ENCODE measurements around the gene LYSMD4.

The LYSMD4 gene

DNA sequence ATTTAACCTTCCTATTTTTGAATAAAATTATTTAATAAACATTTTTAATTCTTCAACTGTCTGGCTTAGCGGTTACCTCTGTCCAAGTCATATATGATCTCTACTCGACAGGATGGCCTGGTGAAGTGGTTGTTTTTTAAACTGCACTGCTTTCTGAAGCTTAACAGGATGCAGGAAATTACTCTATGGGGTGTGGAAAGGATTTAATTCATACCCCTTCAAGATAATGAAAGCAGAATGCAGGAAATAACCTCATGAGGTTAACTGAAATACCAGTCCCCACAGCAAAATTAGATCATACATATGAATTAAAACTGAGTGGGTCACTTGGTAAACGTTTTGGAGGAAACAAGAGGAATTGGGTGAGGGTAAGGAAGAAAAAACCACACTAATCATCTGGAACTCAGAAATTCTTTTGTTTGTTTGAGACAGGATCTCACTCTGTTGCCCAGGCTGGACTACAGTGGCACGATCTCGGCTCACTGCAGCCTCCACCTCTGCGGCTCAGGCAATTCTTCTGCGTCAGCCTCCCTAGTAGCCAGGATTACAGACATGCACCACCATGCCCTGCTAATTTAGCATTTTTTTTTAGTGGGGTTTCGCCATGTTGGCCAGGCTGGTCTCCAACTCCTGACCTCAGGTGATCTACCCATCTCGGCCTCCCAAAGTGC is 50.1 kb downstream of the LYSMD4 start:
- H3K4me1 ChIP-seq (ENCODE audit: control insufficient read depth, insufficient read depth, low read length), result peaks cover 9% of the 10 kb centered on the region; the same call in 1 of the 2 replicates
- no peak overlapping the region for H3K4me3 ChIP-seq (ENCODE audit: low read depth, low read length)
- CTCF ChIA-PET, result interaction anchor here (0.9 to 2.1 kb wide), 2 partner anchors 11 to 21 kb away, joined by 4 to 10 read pairs; no protein-coding TSS in a partner anchor
- H3K9me3 ChIP-seq (ENCODE audit: control insufficient read depth, insufficient read depth, low read depth, low read length), result no peaks in the 10 kb centered on the region
- POLR2A ChIA-PET, result no interaction called here
- H3K36me3 ChIP-seq (ENCODE audit: control insufficient read depth in 2 of 2, insufficient read depth in 1 of 2, low read length in 2 of 2), result peaks cover 16 to 28% of the 10 kb centered on the region in 2 experiments
- no peak for TF ChIP-seq ZBTB10 (tag by site-specific recombination; IDR thresholded peaks at IDR 0.05)
- no peak for TF ChIP-seq ZNF280C (tag by site-specific recombination; IDR thresholded peaks at IDR 0.05)
- no peak for TF ChIP-seq SP3 (tag by site-specific recombination; IDR thresholded peaks at IDR 0.05)
- TF ChIP-seq ZNF433 (tag by site-specific recombination; IDR thresholded peaks at IDR 0.05; ENCODE audit: low read depth), result no peak
- no peak for TF ChIP-seq ZNF354C (tag by site-specific recombination; IDR thresholded peaks at IDR 0.05; ENCODE audit: borderline replicate concordance, low read depth)
- TF ChIP-seq, protein P1, sequence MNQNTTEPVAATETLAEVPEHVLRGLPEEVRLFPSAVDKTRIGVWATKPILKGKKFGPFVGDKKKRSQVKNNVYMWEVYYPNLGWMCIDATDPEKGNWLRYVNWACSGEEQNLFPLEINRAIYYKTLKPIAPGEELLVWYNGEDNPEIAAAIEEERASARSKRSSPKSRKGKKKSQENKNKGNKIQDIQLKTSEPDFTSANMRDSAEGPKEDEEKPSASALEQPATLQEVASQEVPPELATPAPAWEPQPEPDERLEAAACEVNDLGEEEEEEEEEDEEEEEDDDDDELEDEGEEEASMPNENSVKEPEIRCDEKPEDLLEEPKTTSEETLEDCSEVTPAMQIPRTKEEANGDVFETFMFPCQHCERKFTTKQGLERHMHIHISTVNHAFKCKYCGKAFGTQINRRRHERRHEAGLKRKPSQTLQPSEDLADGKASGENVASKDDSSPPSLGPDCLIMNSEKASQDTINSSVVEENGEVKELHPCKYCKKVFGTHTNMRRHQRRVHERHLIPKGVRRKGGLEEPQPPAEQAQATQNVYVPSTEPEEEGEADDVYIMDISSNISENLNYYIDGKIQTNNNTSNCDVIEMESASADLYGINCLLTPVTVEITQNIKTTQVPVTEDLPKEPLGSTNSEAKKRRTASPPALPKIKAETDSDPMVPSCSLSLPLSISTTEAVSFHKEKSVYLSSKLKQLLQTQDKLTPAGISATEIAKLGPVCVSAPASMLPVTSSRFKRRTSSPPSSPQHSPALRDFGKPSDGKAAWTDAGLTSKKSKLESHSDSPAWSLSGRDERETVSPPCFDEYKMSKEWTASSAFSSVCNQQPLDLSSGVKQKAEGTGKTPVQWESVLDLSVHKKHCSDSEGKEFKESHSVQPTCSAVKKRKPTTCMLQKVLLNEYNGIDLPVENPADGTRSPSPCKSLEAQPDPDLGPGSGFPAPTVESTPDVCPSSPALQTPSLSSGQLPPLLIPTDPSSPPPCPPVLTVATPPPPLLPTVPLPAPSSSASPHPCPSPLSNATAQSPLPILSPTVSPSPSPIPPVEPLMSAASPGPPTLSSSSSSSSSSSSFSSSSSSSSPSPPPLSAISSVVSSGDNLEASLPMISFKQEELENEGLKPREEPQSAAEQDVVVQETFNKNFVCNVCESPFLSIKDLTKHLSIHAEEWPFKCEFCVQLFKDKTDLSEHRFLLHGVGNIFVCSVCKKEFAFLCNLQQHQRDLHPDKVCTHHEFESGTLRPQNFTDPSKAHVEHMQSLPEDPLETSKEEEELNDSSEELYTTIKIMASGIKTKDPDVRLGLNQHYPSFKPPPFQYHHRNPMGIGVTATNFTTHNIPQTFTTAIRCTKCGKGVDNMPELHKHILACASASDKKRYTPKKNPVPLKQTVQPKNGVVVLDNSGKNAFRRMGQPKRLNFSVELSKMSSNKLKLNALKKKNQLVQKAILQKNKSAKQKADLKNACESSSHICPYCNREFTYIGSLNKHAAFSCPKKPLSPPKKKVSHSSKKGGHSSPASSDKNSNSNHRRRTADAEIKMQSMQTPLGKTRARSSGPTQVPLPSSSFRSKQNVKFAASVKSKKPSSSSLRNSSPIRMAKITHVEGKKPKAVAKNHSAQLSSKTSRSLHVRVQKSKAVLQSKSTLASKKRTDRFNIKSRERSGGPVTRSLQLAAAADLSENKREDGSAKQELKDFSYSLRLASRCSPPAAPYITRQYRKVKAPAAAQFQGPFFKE (tag by site-specific recombination; IDR thresholded peaks at IDR 0.05; ENCODE audit: borderline replicate concordance), result no peak
- no peak for TF ChIP-seq ZNF843 (tag by site-specific recombination; IDR thresholded peaks at IDR 0.05)
- no peak for TF ChIP-seq BCL11A (tag by site-specific recombination; IDR thresholded peaks at IDR 0.05; ENCODE audit: low read depth)
- no peak for TF ChIP-seq ZNF239 (tag by site-specific recombination; IDR thresholded peaks at IDR 0.05)
- TF ChIP-seq, protein P2, sequence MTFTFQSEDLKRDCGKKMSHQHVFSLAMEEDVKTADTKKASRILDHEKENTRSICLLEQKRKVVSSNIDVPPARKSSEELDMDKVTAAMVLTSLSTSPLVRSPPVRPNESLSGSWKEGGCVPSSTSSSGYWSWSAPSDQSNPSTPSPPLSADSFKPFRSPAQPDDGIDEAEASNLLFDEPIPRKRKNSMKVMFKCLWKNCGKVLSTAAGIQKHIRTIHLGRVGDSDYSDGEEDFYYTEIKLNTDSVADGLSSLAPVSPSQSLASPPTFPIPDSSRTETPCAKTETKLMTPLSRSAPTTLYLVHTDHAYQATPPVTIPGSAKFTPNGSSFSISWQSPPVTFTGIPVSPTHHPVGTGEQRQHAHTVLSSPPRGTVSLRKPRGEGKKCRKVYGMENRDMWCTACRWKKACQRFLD (tag by site-specific recombination; IDR thresholded peaks at IDR 0.05), result no peak
- TF ChIP-seq ZBTB49 (tag by site-specific recombination; IDR thresholded peaks at IDR 0.05; ENCODE audit: low read depth), result no peak
- TF ChIP-seq ZSCAN16 (tag by site-specific recombination; IDR thresholded peaks at IDR 0.05), result no peak
- TF ChIP-seq ZBTB8A (tag by site-specific recombination; IDR thresholded peaks at IDR 0.05), result no peak
- TF ChIP-seq SP7 (tag by site-specific recombination; IDR thresholded peaks at IDR 0.05), result no peak
- TF ChIP-seq ZFP37 (tag by site-specific recombination; IDR thresholded peaks at IDR 0.05), result no peak
- no peak for TF ChIP-seq ZEB2 (tag by site-specific recombination; IDR thresholded peaks at IDR 0.05)
- no peak for TF ChIP-seq ZNF521 (tag by site-specific recombination; IDR thresholded peaks at IDR 0.05)
- TF ChIP-seq ZNF585B (tag by site-specific recombination; IDR thresholded peaks at IDR 0.05), result no peak
- no peak for TF ChIP-seq ZNF621 (tag by site-specific recombination; IDR thresholded peaks at IDR 0.05)
- H3K27ac ChIP-seq (ENCODE audit: extremely low read depth, low read depth, low read length), result no peak overlapping the region

Data from HEK293 (cell line).